ENCODE data around the gene CTNNA2.

GRCh38 chr2:79770926-79771325 lies 258.1 kb downstream of the CTNNA2 start:
- TF ChIP-seq, protein P1, sequence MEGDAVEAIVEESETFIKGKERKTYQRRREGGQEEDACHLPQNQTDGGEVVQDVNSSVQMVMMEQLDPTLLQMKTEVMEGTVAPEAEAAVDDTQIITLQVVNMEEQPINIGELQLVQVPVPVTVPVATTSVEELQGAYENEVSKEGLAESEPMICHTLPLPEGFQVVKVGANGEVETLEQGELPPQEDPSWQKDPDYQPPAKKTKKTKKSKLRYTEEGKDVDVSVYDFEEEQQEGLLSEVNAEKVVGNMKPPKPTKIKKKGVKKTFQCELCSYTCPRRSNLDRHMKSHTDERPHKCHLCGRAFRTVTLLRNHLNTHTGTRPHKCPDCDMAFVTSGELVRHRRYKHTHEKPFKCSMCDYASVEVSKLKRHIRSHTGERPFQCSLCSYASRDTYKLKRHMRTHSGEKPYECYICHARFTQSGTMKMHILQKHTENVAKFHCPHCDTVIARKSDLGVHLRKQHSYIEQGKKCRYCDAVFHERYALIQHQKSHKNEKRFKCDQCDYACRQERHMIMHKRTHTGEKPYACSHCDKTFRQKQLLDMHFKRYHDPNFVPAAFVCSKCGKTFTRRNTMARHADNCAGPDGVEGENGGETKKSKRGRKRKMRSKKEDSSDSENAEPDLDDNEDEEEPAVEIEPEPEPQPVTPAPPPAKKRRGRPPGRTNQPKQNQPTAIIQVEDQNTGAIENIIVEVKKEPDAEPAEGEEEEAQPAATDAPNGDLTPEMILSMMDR (IDR thresholded peaks at IDR 0.05) = no peak
- no peak for TF ChIP-seq POLR2A (IDR thresholded peaks at IDR 0.05)

All from right lobe of liver (tissue), 4 donors.